HEK293 (cell line): ENCODE measurements around the gene SURF2.
A peak's percentile ranks its signal among the peaks of the same experiment; 100 is the strongest.

Experiments
- FEZF1 ChIP-seq: fragments of 450-650 bp; formaldehyde crosslinking; IDR thresholded peaks from 2 replicates; pipeline ENCODE4 v1.5.1; 2016; ENCODE audit warnings: missing biosample characterization, missing genetic modification characterization
- MZF1 ChIP-seq: fragments of 450-650 bp; formaldehyde crosslinking; IDR thresholded peaks from 2 replicates; pipeline ENCODE4 v1.5.1; 2017; ENCODE audit warnings: missing biosample characterization, missing genetic modification characterization, borderline replicate concordance
- ZBTB8A ChIP-seq: fragments of 450-650 bp; formaldehyde crosslinking; IDR thresholded peaks from 2 replicates; pipeline ENCODE4 v1.5.1; 2016; ENCODE audit warnings: missing biosample characterization, missing genetic modification characterization
- ZFP3 ChIP-seq: fragments of 450-650 bp; formaldehyde crosslinking; IDR thresholded peaks from 2 replicates; pipeline ENCODE4 v1.5.1; 2016; ENCODE audit warnings: low read depth, missing biosample characterization, missing genetic modification characterization
- ZNF138 ChIP-seq: fragments of 450-650 bp; formaldehyde crosslinking; IDR thresholded peaks from 2 replicates; pipeline ENCODE4 v1.5.1; 2016; ENCODE audit warnings: missing biosample characterization, missing genetic modification characterization, borderline replicate concordance
- ZNF140 ChIP-seq: fragments of 450-650 bp; formaldehyde crosslinking; IDR thresholded peaks from 2 replicates; pipeline ENCODE4 v1.5.1; 2016; ENCODE audit warnings: missing biosample characterization, missing genetic modification characterization
- ZNF202 ChIP-seq: fragments of 450-650 bp; formaldehyde crosslinking; IDR thresholded peaks from 2 replicates; pipeline ENCODE4 v1.5.1; 2016; ENCODE audit warnings: missing biosample characterization, missing genetic modification characterization, borderline replicate concordance
- ZNF302 ChIP-seq: fragments of 450-650 bp; formaldehyde crosslinking; IDR thresholded peaks from 2 replicates; pipeline ENCODE4 v1.5.1; 2016; ENCODE audit warnings: missing biosample characterization, missing genetic modification characterization, low read depth
- ZNF350 ChIP-seq: fragments of 450-650 bp; formaldehyde crosslinking; IDR thresholded peaks from 2 replicates; pipeline ENCODE4 v1.5.0; 2017; ENCODE audit warnings: missing biosample characterization, mild to moderate bottlenecking, missing genetic modification characterization
- ZNF544 ChIP-seq: fragments of 450-650 bp; formaldehyde crosslinking; IDR thresholded peaks from 2 replicates; pipeline ENCODE4 v1.5.0; 2017; ENCODE audit warnings: missing biosample characterization, missing genetic modification characterization
- ZNF621 ChIP-seq: fragments of 450-650 bp; formaldehyde crosslinking; IDR thresholded peaks from 2 replicates; pipeline ENCODE4 v1.5.1; 2017; ENCODE audit warnings: missing biosample characterization, missing genetic modification characterization
- ZNF624 ChIP-seq: fragments of 450-650 bp; formaldehyde crosslinking; IDR thresholded peaks from 2 replicates; pipeline ENCODE4 v1.5.1; 2017; ENCODE audit warnings: missing biosample characterization, missing genetic modification characterization
- ZNF707 ChIP-seq: fragments of 450-650 bp; formaldehyde crosslinking; IDR thresholded peaks from 2 replicates; pipeline ENCODE4 v1.5.1; 2016; ENCODE audit warnings: missing biosample characterization, missing genetic modification characterization
- ZNF791 ChIP-seq: fragments of 450-650 bp; formaldehyde crosslinking; IDR thresholded peaks from 2 replicates; pipeline ENCODE4 v1.5.1; 2016; ENCODE audit warnings: missing biosample characterization, missing genetic modification characterization
- ZNF830 ChIP-seq: fragments of 450-650 bp; IDR thresholded peaks from 2 replicates; pipeline ENCODE4 v1.5.0; 2018; ENCODE audit warnings: missing biosample characterization, missing genetic modification characterization, low read depth, mild to moderate bottlenecking, moderate library complexity
- TF ChIP-seq, protein P1 (sequence below): fragments of 450-650 bp; formaldehyde crosslinking; IDR thresholded peaks from 2 replicates; pipeline ENCODE4 v1.5.1; 2017; ENCODE audit warnings: missing biosample characterization, missing genetic modification characterization
- TF ChIP-seq, protein P2 (sequence below): fragments of 450-650 bp; formaldehyde crosslinking; IDR thresholded peaks from 2 replicates; pipeline ENCODE4 v1.5.1; 2016; ENCODE audit warnings: missing biosample characterization, missing genetic modification characterization
- TF ChIP-seq, protein P3 (sequence below): fragments of 450-650 bp; formaldehyde crosslinking; IDR thresholded peaks from 2 replicates; pipeline ENCODE4 v1.5.1; 2016; ENCODE audit warnings: missing biosample characterization, missing genetic modification characterization, low read depth
- TF ChIP-seq, protein P4 (sequence below): fragments of 450-650 bp; formaldehyde crosslinking; IDR thresholded peaks from 2 replicates; pipeline ENCODE4 v1.5.1; 2016; ENCODE audit warnings: missing biosample characterization, missing genetic modification characterization
- TF ChIP-seq, protein P5 (sequence below): fragments of 450-650 bp; formaldehyde crosslinking; IDR thresholded peaks from 2 replicates; pipeline ENCODE4 v1.5.1; 2016; ENCODE audit warnings: missing biosample characterization, missing genetic modification characterization, borderline replicate concordance

The SURF2 gene

DNA sequence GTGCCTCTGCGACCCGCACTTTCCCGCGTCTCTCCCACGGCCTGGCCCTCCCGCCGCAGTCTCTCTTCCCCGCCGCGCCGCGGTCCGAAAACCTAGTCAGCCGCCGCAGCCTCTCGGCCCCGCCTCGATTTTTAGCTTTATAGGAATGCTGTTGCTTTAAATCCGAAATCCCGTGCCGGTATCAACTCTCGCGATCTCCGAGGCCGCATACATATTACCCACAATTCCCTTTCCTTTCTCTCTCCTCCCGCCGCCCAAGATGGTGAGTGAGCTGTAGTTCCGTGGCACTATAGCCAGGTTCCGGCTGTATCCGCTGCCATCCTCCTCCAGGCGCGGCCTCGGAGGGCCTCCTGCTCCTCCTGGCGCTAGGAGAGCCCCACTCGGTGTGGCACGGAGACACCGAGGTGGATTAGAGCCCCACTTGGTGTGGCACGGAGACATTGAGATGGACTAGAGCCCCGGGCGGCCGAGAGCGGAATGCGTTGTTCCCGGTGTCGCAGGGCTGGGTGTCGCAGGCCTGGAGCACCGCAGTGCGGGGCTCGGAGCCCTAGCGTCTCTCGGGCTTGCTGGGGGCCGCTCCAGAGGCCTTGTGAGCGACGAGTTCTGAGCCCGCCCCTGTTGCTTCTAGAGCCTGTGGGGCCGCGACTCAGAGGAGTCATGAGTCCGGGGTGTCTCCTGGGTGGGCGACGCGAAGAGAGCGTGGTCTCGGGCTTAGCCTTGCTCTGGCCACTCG is 8.2 kb upstream of the SURF2 start, which contains the start of the genes MED22 and RPL7A (continued):
- TF ChIP-seq ZNF202 (tag by site-specific recombination) (no peak), ZFP3 (tag by site-specific recombination) (no peak), ZNF302 (tag by site-specific recombination) (no peak), MZF1 (tag by site-specific recombination) (no peak), ZBTB8A (peak; percentile 56), ZNF621 (tag by site-specific recombination) (no peak), ZNF624 (tag by site-specific recombination) (no peak), ZNF830 (tag by site-specific recombination) (no peak), ZNF544 (tag by site-specific recombination) (no peak), FEZF1 (tag by site-specific recombination) (no peak), ZNF350 (tag by site-specific recombination) (no peak), ZNF140 (tag by site-specific recombination) (no peak), ZNF707 (tag by site-specific recombination) (no peak), ZNF791 (tag by site-specific recombination) (no peak), ZNF138 (tag by site-specific recombination) (no peak)
- TF ChIP-seq, protein P1, sequence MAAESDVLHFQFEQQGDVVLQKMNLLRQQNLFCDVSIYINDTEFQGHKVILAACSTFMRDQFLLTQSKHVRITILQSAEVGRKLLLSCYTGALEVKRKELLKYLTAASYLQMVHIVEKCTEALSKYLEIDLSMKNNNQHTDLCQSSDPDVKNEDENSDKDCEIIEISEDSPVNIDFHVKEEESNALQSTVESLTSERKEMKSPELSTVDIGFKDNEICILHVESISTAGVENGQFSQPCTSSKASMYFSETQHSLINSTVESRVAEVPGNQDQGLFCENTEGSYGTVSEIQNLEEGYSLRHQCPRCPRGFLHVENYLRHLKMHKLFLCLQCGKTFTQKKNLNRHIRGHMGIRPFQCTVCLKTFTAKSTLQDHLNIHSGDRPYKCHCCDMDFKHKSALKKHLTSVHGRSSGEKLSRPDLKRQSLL (tag by site-specific recombination), result no peak
- TF ChIP-seq, protein P2, sequence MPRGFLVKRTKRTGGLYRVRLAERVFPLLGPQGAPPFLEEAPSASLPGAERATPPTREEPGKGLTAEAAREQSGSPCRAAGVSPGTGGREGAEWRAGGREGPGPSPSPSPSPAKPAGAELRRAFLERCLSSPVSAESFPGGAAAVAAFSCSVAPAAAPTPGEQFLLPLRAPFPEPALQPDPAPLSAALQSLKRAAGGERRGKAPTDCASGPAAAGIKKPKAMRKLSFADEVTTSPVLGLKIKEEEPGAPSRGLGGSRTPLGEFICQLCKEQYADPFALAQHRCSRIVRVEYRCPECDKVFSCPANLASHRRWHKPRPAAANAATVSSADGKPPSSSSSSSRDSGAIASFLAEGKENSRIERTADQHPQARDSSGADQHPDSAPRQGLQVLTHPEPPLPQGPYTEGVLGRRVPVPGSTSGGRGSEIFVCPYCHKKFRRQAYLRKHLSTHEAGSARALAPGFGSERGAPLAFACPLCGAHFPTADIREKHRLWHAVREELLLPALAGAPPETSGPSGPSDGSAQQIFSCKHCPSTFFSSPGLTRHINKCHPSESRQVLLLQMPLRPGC, result peak; percentile 60
- TF ChIP-seq, protein P3, sequence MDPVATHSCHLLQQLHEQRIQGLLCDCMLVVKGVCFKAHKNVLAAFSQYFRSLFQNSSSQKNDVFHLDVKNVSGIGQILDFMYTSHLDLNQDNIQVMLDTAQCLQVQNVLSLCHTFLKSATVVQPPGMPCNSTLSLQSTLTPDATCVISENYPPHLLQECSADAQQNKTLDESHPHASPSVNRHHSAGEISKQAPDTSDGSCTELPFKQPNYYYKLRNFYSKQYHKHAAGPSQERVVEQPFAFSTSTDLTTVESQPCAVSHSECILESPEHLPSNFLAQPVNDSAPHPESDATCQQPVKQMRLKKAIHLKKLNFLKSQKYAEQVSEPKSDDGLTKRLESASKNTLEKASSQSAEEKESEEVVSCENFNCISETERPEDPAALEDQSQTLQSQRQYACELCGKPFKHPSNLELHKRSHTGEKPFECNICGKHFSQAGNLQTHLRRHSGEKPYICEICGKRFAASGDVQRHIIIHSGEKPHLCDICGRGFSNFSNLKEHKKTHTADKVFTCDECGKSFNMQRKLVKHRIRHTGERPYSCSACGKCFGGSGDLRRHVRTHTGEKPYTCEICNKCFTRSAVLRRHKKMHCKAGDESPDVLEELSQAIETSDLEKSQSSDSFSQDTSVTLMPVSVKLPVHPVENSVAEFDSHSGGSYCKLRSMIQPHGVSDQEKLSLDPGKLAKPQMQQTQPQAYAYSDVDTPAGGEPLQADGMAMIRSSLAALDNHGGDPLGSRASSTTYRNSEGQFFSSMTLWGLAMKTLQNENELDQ (tag by site-specific recombination), result no peak
- TF ChIP-seq, protein P4, sequence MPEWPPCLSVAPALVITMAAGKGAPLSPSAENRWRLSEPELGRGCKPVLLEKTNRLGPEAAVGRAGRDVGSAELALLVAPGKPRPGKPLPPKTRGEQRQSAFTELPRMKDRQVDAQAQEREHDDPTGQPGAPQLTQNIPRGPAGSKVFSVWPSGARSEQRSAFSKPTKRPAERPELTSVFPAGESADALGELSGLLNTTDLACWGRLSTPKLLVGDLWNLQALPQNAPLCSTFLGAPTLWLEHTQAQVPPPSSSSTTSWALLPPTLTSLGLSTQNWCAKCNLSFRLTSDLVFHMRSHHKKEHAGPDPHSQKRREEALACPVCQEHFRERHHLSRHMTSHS (tag by site-specific recombination), result no peak
- TF ChIP-seq, protein P5, sequence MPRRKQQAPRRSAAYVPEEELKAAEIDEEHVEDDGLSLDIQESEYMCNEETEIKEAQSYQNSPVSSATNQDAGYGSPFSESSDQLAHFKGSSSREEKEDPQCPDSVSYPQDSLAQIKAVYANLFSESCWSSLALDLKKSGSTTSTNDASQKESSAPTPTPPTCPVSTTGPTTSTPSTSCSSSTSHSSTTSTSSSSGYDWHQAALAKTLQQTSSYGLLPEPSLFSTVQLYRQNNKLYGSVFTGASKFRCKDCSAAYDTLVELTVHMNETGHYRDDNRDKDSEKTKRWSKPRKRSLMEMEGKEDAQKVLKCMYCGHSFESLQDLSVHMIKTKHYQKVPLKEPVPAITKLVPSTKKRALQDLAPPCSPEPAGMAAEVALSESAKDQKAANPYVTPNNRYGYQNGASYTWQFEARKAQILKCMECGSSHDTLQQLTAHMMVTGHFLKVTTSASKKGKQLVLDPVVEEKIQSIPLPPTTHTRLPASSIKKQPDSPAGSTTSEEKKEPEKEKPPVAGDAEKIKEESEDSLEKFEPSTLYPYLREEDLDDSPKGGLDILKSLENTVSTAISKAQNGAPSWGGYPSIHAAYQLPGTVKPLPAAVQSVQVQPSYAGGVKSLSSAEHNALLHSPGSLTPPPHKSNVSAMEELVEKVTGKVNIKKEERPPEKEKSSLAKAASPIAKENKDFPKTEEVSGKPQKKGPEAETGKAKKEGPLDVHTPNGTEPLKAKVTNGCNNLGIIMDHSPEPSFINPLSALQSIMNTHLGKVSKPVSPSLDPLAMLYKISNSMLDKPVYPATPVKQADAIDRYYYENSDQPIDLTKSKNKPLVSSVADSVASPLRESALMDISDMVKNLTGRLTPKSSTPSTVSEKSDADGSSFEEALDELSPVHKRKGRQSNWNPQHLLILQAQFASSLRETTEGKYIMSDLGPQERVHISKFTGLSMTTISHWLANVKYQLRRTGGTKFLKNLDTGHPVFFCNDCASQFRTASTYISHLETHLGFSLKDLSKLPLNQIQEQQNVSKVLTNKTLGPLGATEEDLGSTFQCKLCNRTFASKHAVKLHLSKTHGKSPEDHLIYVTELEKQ (tag by site-specific recombination), result no peak; the same call in 1 of the 2 replicates
